Measurements from ENCODE around the gene TNFRSF12A.

DNA sequence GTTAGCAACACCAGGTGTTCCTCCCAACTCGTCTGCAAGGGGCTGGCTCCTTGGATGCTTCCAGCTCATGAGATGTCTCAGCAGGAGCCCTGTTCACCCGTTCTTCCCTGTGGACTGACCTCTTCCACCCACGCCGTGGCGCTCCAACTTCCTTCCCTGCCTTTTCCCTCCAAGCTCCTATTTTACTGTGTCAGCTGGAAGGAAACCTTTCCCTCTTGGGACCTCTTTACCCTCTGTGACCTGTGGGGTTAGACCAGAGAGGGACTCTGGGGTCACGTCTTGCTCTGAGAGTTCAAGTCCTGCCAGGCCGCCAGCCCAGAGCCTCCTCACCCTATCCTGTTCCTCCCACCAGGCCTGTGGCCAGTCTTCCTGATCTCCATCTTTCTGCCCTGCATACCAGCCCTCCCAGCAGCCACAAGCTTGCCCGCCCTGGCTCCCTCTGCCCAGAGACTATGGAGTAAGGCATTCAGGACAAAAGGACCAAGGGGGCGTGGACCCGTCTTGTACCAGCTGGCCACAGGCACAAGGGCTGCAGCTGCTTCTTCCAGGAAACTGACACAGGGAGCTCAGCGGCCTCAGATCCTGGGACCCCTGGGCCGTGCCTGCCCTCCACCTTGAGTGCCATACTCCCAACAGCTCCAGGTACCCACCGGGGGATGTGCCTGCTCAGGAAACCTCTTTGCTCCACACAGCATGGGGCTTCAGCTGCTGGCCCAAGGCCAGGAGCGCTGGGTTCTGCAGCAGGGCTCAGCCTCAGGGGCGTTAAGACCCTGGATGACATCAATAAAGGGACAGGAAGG, 48.0 kb upstream of the TNFRSF12A start:
- TF ChIP-seq GATA2 (IDR thresholded peaks at IDR 0.05; ENCODE audit: low read depth, low read length) (no peak), GATA3 (IDR thresholded peaks at IDR 0.05; ENCODE audit: low read depth, low read length) (no peak)

Data from SH-SY5Y (cell line).